Loucy (cell line): ENCODE data around the gene BPIFB3.

Experiments used
- H2AFZ ChIP-seq: fragments of 200-600 bp; sonication (generic); 2 replicates; pipeline ENCODE4 v1.6.0; 2016; ENCODE audit warnings: antibody characterized with exemption, mild to moderate bottlenecking, low read length, moderate library complexity
- H3F3A ChIP-seq: fragments of 200-600 bp; 2 replicates; pipeline ENCODE4 v1.6.0; 2016; ENCODE audit warnings: antibody characterized with exemption, low read depth, mild to moderate bottlenecking
- H3K27me3 ChIP-seq: fragments of 200-600 bp; sonication (generic); 2 replicates; pipeline ENCODE4 v1.6.1; 2014; ENCODE audit warnings: low read length, mild to moderate bottlenecking; ENCODE audit not compliant: insufficient read depth, poor library complexity, severe bottlenecking
- H3K36me3 ChIP-seq: fragments of 200-600 bp; sonication (generic); 2 replicates; pipeline ENCODE4 v1.6.1; 2016; ENCODE audit warnings: low read length; ENCODE audit not compliant: insufficient read depth
- H3K4me1 ChIP-seq: fragments of 200-600 bp; sonication (generic); 2 replicates; pipeline ENCODE4 v1.5.1; 2014; ENCODE audit warnings: low read length, mild to moderate bottlenecking; ENCODE audit not compliant: insufficient read depth, poor library complexity, severe bottlenecking
- H3K4me2 ChIP-seq: fragments of 200-600 bp; sonication (generic); 2 replicates; pipeline ENCODE4 v1.6.0; 2014; ENCODE audit warnings: antibody characterized with exemption, low read length, low read depth, mild to moderate bottlenecking; ENCODE audit not compliant: poor library complexity, severe bottlenecking
- H3K4me3 ChIP-seq: fragments of 200-600 bp; sonication (generic); 2 replicates; pipeline ENCODE4 v1.5.1; 2014; ENCODE audit warnings: low read length, mild to moderate bottlenecking, mixed read lengths; ENCODE audit not compliant: poor library complexity, severe bottlenecking
- H3K79me2 ChIP-seq: fragments of 200-600 bp; sonication (generic); 2 replicates; pipeline ENCODE4 v1.6.1; 2014; ENCODE audit warnings: low read length; ENCODE audit not compliant: insufficient read depth
- H3K9ac ChIP-seq: fragments of 200-600 bp; sonication (generic); 2 replicates; pipeline ENCODE4 v1.6.0; 2014; ENCODE audit warnings: mild to moderate bottlenecking, low read depth, low read length, moderate library complexity; ENCODE audit not compliant: poor library complexity, severe bottlenecking
- H3K9me2 ChIP-seq: fragments of 200-600 bp; sonication (generic); replicated peaks from 2 replicates; pipeline ENCODE4 v1.6.1; 2016; ENCODE audit warnings: low read depth, low read length, mixed read lengths
- H3K9me3 ChIP-seq: fragments of 200-600 bp; sonication (generic); 2 replicates; pipeline ENCODE4 v1.6.1; 2014; ENCODE audit warnings: mild to moderate bottlenecking, antibody characterized with exemption, low read length, low read depth; ENCODE audit not compliant: insufficient read depth
- H4K20me1 ChIP-seq: fragments of 200-600 bp; sonication (generic); 2 replicates; pipeline ENCODE4 v1.6.0; 2014; ENCODE audit warnings: antibody characterized with exemption, low read length, mild to moderate bottlenecking; ENCODE audit not compliant: insufficient read depth, poor library complexity, severe bottlenecking
- CTCF ChIP-seq: fragments of 200-600 bp; sonication (generic); conservative IDR thresholded peaks from 2 replicates; pipeline ENCODE4 v1.5.1; 2014; ENCODE audit warnings: mild to moderate bottlenecking, antibody characterized with exemption, low read length
- EZH2phosphoT487 ChIP-seq: fragments of 200-600 bp; IDR thresholded peaks from 2 replicates; pipeline ENCODE4 v1.6.1; 2018; ENCODE audit warnings: antibody characterized with exemption, mild to moderate bottlenecking, moderate library complexity, borderline replicate concordance

The BPIFB3 gene

GRCh38 chr20:33033381-33033780 lies 20.3 kb upstream of the BPIFB3 start:
- Histone ChIP-seq H3K79me2 (no peaks in the 10 kb centered on the region), H3K36me3 (no peaks in the 10 kb centered on the region), H3K4me1 (no peaks in the 10 kb centered on the region), H3K9me3 (no peaks in the 10 kb centered on the region), H3K27me3 (no peaks in the 10 kb centered on the region), H3K9ac (no peak overlapping the region), H3K4me2 (no peak overlapping the region), H4K20me1 (no peaks in the 10 kb centered on the region), H2AFZ (no peak overlapping the region), H3K9me2 (no peaks in the 10 kb centered on the region), H3F3A (no peaks in the 10 kb centered on the region), H3K4me3 (no peak overlapping the region)
- TF ChIP-seq CTCF (no peak), EZH2phosphoT487 (no peak)

GRCh38 chr20:33034115-33034514 lies 19.6 kb upstream of the BPIFB3 start:
- H3K9me2 ChIP-seq, result no peaks in the 10 kb centered on the region
- no peak overlapping the region for H2AFZ ChIP-seq
- H3K9ac ChIP-seq, result no peak overlapping the region
- no peaks in the 10 kb centered on the region for H3K4me1 ChIP-seq
- no peak overlapping the region for H3K4me3 ChIP-seq
- no peaks in the 10 kb centered on the region for H3K27me3 ChIP-seq
- no peaks in the 10 kb centered on the region for H3K36me3 ChIP-seq
- no peaks in the 10 kb centered on the region for H4K20me1 ChIP-seq
- no peaks in the 10 kb centered on the region for H3F3A ChIP-seq
- H3K4me2 ChIP-seq, result no peak overlapping the region
- no peaks in the 10 kb centered on the region for H3K79me2 ChIP-seq
- TF ChIP-seq CTCF (no peak), EZH2phosphoT487 (no peak)
- no peaks in the 10 kb centered on the region for H3K9me3 ChIP-seq

- H3K4me2 ChIP-seq, result no peak overlapping the region
- no peak overlapping the region for H2AFZ ChIP-seq
- H4K20me1 ChIP-seq, result no peaks in the 10 kb centered on the region
- no peak overlapping the region for H3K9ac ChIP-seq
- TF ChIP-seq CTCF, result no peak
- TF ChIP-seq EZH2phosphoT487, result no peak
- H3K4me3 ChIP-seq, result no peak overlapping the region
- no peaks in the 10 kb centered on the region for H3F3A ChIP-seq
- H3K9me2 ChIP-seq, result no peaks in the 10 kb centered on the region
- H3K9me3 ChIP-seq, result no peaks in the 10 kb centered on the region
- no peaks in the 10 kb centered on the region for H3K4me1 ChIP-seq
- H3K36me3 ChIP-seq, result no peaks in the 10 kb centered on the region
- H3K79me2 ChIP-seq, result no peaks in the 10 kb centered on the region
- no peaks in the 10 kb centered on the region for H3K27me3 ChIP-seq
These were observed 18.7 kb upstream of the BPIFB3 start for GRCh38 chr20:33034901-33035492.
